HG02642 (cell line): Measurements from ENCODE around the gene IL1RL2.

Experiments used
- ATAC-seq: cut with Tn5 transposase; IDR thresholded peaks from one replicate; pipeline ENCODE4 v1.9.1; 2021; ENCODE audit warnings: mild to moderate bottlenecking; ENCODE audit not compliant: unreplicated experiment, poor library complexity

The IL1RL2 gene

DNA sequence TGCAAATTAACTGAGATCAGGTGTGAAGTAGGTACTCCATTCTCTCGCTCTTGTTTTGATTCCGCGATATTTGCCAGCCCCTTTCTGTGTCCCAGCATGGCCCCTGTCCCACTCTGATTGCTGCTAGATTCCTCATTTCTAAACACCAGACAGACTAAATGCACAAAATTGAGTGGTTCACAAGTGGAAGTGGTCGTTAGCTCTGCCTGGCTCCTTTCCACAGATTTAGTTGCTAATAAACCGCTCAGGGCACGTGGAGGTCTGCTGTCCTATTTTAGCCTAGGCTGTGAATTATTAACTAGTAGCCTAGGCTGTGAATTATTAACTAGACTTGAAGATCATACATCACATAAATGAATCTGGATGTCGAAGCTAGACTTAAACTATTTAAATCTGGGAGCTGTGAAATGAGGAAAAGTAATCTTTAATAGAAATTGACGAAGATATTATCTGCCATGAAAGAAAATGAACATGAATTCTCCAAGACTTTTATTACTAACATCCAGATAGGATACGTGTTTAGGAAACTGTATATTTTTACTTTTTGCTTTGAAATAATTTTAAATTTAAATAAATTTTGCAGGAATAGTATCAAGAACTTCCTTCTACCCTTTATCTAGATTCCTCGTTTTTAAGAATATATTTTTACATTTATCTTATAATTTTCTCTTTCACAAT lies 3.7 kb downstream of the IL1RL2 start:
- no peak for ATAC-seq

GRCh38 chr2:102191501-102191900 lies 4.7 kb downstream of the IL1RL2 start:
- ATAC-seq: no peak

DNA sequence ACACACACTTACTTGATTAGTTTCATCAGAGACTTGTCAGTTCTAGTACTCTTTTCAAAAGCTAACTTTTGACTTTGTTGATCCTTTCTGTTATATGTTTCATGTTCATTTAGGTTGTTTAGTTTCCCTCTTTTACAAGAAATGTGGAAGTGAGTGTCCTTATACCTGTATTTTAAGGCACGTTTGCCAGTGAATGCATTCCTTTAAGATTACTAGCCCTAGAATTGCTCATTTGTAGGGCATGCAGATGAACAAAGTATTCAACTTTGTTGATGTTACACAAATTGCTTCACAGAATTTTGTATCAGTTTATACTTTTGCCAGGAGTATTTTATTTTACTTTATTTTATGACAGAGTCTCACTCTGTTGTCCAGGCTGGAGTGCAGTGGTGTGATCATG lies 6.3 kb downstream of the IL1RL2 start:
- no peak for ATAC-seq

GRCh38 chr2:102194609-102195268 lies 7.9 kb downstream of the IL1RL2 start:
- ATAC-seq: no peak

DNA sequence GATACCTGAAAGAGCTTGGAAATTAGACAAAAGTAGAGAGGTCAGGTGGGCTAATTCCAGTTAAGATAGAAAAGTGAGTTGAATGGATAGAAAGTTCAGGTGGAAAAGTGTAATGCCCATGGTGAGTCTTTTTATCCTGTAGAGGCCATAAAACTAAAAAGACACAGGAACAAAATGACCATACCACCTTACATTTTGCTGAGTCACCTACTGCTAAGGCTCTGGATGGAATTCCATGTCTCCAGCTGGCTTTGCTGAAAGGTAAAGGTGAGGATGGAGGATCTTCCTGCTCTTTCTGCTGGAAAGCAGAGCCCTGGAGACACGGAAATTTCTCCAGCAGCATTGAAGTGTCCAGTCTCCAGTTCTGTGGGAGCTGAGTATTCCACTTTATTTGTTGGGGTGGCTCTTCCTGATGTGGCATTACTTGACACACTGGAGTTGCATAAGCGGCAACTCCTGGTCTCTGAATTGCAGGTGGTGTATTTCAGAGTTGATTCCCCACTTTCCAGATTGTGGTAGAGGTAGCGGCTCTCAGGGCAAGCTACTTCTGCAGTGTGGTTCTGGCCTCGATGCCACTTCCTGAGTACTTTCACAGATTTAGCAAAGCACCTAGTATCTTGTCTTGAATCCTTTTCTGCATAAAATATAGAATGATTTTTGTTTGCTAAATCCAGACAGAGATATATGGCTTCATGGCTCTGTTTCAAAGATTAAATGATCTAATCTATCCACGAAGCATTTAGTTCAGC lies 10.7 kb downstream of the IL1RL2 start:
- no peak for ATAC-seq

DNA sequence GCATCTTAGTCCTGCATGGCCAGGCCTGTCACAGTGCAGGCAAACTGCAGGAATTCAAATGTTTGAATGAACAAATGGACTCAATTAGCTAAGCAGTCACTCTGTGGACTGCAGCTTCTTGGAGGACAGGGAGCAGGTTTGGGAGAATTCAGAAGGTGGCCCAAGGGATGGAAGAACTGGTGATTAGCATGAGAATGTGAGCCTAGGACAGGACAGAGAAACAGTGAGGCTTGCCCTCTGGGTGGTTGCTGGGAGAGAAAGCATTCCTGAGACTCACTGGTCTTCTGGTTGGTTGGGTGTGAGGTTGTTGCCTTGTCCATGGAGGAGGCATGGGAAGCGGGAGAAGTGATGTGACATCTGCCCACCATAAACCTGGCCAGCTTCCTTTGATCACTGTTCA lies 13.7 kb downstream of the IL1RL2 start:
- no peak for ATAC-seq

DNA sequence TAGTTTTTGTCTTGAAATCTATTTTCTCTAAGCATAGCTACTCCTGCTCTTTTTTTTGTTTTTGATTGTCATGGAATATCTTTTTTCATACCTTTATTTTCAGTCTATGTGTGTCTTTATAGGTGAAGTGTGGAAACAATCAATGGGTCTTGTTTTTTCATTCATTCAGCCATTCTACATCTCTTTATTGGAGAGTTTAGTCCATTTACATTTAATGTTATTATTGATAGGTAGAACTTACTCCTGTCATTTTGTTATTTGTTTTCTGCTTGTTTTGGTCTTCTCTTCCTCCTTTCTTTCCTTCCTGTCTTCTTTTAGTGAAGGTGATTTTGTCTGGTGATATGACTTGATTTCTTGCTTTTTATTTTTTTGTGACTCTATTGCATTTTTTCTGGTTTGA lies 17.8 kb downstream of the IL1RL2 start:
- ATAC-seq: no peak

DNA sequence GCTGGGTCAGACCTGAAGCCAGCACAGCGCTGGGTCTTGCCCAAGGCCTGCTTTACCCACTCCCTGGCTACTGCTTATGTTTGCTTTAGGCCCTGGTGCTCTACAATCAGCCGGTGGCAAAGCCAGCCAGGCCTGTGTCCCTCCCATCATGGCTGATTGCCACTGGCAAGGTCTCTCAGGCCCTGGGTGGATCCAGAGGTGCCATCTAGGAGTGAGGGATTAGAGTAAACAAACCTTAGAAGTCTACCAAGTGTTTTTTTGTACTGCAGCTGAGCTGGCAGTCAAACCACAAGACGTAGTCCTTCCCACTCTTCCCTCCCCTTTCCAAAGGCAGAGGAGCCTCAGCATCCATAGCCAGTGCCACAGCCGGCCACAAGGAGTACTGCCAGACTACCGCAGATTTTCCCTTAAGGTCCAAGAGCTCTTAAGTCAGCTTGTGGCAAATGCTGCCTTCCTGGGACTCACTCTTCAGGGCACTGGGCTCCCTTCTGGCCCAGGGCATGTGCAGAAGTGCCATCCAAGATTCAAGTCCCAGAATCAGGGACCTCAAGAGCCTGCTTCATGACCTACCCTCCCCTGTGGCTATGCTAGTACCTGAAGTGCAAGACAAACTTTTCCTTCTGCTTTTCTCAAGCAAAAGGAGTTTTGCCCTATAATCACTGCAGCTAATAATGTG lies 20.0 kb downstream of the IL1RL2 start:
- no peak for ATAC-seq

DNA sequence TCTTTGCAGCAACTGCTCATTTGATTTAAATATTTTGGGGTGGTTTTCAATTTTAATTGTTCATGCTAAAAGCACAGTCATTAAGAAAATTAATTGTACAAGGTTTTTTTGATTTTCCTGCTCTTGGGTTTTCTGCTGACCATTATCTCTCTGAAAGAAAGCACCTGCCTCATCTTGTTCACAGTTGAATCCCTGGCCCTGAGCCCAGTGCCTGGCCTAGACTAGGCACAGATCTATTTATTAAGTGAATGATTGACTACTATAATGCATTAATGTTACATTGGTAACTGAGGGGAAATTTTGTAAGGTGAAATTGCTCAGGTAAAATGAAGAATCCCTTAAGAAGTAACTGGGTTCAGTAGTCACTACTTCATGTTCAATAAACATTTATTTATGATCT lies 22.0 kb downstream of the IL1RL2 start:
- no peak for ATAC-seq

- no peak for ATAC-seq
Measured at GRCh38 chr2:102209474-102209873, 22.7 kb downstream of the IL1RL2 start.

DNA sequence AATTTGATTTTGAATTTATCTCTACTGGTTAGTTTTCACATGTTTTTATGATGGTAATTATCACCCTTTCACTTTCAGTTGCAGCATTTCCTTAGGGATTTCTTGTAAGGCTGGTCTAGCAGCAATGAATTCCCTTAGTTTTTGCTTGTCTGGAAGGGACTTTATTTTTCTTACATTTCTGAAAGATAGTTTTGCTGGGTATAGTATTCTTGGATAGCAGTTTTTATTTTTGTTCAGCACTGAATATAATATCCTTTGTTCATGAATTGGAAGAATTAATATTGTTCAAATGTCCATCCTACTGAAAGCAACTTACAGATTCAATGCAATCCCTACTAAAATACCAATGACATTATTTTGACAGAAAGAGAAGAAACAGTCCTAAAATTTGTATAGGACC lies 30.2 kb downstream of the IL1RL2 start:
- ATAC-seq: no peak

DNA sequence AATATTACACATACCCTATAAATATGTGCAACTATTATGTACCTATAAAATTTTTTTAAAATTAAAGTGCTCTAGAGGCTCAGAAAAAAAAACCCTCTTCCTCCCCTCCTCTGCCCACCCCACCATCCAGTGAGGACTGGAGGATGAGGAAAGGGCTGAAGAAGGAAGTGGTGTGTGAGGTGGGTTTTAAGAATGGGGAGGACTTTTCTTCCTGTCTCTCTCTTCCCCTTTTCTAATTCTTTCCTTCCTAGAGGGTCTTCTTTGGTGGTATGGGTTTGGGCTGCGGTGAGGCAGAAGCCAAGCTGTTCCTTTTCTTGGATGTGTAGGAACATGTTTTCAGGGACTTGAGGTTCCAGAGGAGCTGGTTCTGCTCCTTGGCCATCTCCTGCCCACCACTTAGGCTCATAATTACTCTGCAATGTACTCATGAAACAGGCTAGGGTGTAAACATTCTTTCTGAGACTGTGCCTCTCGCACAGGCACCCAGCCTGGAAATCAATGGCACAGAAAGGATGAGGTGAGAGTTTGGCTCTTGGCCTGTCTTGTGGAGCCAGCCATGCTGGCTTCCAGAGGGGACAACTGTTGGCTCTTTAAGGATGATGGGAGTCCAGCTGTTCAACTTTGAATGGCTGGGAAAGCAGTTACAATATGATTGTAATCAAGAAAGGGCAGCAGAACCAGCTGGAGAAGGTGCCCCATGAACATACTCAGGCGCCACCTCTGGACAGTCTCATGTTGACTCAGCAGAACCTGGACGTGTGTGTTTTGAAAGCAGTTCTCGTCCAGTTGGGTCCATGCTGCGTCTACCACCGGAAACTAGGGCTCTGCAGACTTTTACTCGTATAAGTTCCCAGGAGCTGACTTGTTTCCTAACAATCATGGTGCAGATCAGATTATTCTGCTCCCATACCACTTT lies 38.3 kb downstream of the IL1RL2 start:
- no peak for ATAC-seq

DNA sequence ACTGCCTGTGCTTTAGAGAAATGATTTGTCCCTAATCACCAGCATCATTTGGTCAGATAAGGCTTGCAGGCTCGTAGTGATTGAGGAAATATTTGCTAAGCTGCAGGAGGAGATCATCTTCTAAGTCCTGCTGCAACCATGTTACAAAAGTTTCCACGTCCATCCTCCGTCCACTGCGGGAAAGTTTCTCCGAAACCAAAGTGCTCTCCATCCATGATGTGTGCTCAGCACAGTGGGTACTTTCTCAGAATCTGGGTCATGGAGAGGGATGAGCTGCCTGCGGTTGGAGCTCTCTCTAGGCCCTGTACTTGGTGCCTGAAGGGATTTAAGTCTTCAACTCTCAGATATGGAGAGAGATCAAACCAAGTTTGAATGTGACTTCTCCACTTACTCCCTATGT lies 39.3 kb downstream of the IL1RL2 start:
- ATAC-seq: no peak

- no peak for ATAC-seq
Measured at GRCh38 chr2:102226612-102227391, 40.0 kb downstream of the IL1RL2 start.

DNA sequence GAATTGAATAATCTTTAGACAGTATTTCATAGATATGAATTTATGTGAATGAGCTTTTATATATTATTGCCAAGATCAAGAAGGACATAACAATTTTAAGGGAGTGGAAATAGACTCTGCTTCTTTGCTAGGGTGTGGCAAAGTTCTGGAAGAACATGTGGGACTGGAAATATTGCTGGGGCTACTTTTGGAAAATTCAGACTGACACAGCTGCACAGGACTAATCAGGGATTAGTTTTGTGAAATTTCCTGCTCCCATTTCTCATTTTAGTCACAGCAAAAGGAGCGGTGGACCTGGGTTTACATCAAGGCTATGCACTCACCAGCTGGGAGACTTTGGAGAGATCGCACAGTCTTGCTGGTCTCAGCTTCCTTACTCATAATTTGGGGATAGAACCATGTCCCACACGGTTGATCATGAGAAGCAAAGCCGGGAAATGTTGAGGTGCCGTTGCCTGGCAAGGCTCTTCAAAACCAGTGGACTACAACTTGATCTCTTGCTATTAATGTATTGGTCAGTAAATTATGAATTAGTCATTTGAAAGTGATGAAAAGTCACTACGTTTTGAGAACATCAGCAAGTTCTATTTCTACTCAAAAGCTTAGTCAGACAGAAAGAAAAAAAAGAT lies 42.4 kb downstream of the IL1RL2 start:
- ATAC-seq: no peak

DNA sequence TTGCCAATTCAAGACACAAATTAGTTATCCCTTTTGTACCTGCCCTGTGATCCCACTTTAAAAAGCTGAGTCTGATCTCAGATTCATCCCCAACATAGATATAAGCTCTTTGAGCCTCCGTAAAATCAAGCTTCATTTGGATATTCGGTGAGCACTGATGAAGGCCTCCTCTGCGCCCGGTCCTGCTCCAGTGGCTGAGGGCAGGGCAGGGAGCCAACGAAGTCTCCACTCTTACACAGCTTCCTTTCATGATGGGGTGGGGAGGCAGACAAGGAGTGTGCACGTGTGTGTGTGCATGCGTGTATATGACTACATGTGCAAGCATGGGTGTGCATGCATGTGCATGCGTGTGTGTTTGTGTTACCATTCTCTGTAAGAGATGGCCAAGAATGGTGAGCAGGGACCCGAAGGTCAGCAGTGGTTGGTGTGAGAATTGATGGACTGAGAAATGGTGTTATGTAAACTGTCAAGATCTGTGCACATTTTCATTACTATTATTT lies 43.6 kb downstream of the IL1RL2 start:
- ATAC-seq: no peak

DNA sequence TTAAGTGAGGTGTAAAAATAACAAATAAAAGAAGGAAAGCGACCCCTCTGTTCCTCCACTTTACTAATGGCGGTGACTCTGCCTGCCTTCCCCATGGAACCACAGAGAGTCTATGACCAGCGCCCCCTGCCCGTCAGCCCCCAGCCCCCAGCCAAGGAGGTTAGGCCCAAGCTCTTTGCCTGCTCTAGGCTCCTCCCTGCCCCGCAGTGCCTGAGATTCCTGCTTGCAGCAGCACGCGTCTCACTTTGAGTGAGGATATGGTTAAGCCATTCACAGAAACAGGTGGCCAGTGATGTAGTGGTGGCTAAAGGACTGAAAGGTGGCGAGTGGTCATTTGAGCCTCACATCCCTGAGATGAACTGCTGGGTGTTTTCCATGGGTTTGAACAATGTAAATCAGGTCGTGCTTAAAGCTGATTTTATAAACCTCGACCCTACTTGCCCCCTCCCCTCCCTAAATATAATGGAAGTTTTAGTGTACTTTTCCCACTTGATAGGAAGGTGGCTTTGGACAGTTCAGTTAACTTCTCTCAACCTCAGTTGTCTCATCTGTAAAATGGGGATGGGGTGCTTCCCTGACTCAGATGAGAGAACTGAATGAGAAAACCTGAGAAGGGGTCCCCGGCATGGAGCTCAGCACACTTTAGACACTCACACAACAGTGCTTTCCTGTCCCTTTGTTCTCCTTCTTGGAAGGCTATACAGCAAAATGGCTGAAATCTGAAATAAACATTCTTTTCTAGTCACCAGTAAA lies 46.5 kb downstream of the IL1RL2 start:
- ATAC-seq: no peak

DNA sequence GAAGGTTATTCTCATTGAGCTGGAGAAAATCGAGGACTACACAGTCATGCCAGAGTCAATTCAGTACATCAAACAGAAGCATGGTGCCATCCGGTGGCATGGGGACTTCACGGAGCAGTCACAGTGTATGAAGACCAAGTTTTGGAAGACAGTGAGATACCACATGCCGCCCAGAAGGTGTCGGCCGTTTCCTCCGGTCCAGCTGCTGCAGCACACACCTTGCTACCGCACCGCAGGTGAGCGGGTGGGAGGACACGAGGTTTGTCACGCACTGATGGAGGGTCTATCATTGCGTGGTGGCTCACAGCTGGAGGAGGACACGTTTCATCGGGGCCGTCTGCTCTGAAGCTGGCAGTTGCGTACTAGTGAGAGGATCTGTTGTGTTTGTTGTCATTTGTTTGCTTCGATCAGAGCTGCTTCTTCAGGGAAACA lies 48.2 kb downstream of the IL1RL2 start:
- no peak for ATAC-seq
